K562 (cell line): ENCODE measurements around the gene NCOA3.

ENCODE experiments used
- JUND ChIP-seq, 2 experiments: IDR thresholded peaks; 2 replicates in 1 of 2; 3 replicates in 1 of 2; pipeline ENCODE4 v1.6.1; 2011; ENCODE audit warnings: borderline replicate concordance in 2 of 2, low read depth in 2 of 2, low read length in 2 of 2, improper control_type of control experiment in 1 of 2, missing biosample characterization in 1 of 2, missing genetic modification characterization in 1 of 2, missing genetic modification reagents in 1 of 2
- TF ChIP-seq, protein P1 (sequence below): IDR thresholded peaks from 3 replicates; pipeline ENCODE4 v1.6.1; 2011; ENCODE audit warnings: borderline replicate concordance, mild to moderate bottlenecking, moderate library complexity; ENCODE audit not compliant: insufficient read length; ENCODE audit errors: extremely low read depth

- TF ChIP-seq, protein P1, sequence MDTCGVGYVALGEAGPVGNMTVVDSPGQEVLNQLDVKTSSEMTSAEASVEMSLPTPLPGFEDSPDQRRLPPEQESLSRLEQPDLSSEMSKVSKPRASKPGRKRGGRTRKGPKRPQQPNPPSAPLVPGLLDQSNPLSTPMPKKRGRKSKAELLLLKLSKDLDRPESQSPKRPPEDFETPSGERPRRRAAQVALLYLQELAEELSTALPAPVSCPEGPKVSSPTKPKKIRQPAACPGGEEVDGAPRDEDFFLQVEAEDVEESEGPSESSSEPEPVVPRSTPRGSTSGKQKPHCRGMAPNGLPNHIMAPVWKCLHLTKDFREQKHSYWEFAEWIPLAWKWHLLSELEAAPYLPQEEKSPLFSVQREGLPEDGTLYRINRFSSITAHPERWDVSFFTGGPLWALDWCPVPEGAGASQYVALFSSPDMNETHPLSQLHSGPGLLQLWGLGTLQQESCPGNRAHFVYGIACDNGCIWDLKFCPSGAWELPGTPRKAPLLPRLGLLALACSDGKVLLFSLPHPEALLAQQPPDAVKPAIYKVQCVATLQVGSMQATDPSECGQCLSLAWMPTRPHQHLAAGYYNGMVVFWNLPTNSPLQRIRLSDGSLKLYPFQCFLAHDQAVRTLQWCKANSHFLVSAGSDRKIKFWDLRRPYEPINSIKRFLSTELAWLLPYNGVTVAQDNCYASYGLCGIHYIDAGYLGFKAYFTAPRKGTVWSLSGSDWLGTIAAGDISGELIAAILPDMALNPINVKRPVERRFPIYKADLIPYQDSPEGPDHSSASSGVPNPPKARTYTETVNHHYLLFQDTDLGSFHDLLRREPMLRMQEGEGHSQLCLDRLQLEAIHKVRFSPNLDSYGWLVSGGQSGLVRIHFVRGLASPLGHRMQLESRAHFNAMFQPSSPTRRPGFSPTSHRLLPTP = no peak
- TF ChIP-seq JUND (IDR thresholded peaks at IDR 0.05; ENCODE audit: borderline replicate concordance, low read depth, low read length) (no peak), JUND (tag; IDR thresholded peaks at IDR 0.05; ENCODE audit: borderline replicate concordance, low read depth, low read length) (no peak)
Measured at GRCh38 chr20:47662483-47663353, 161.0 kb downstream of the NCOA3 start.
